GM19455 (cell line): ENCODE data around the gene ZNF133.
"Not testable (repeated sequence)": the region's sequence is repeated elsewhere in the genome, so short reads cannot be mapped to it uniquely, and the experiment has no call there.

Source experiments
- ATAC-seq: cut with Tn5 transposase; IDR thresholded peaks from one replicate; pipeline ENCODE4 v1.9.1; 2021; ENCODE audit not compliant: unreplicated experiment

The ZNF133 gene

DNA sequence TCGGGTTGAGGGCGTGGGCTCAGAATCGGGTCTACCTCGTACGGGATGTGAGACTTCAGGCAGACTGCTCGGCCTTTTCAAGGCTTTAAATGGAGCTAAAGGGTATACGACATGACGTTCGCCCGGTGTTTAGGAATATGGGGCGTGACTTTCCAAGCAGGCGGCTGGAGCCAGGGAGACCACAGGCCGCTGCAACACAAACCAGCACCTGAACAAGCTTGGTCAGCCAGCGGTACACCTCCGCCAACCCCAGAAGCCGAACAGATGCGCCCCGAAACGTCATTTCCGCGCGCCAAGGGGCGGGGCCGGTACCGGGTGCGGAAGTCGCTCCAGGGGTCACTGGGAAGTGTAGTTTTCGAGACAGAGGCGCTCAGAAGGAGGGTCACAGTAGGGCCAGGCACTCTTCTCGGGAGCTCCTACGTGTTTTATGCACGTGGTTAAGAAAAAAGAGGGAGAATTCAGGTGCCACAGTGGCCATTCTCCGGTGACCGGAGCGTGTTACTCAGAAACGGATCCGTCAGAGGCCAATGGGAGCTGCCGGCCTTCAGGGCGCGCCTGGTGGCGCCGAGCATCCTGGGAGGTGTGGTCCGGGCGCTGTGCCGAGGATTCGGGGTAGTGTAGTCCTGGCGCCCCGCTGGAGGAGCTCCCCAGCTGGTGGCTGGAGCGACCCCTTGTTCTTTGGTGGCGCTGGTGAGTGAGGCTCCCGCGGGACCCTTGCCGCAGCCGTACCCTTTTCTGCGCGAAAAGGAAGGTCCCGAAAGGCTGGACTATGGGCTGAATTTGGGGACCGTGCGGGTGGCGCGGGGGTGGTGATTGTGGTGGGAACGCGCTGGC, at the start of gene ZNF133:
Gene ZNF133 (plus strand): TSS at position 613 of the 834 bp plus-strand sequence. CDS start 17,160 bp downstream, outside the sequence.
- ATAC-seq: peak; percentile 98

DNA sequence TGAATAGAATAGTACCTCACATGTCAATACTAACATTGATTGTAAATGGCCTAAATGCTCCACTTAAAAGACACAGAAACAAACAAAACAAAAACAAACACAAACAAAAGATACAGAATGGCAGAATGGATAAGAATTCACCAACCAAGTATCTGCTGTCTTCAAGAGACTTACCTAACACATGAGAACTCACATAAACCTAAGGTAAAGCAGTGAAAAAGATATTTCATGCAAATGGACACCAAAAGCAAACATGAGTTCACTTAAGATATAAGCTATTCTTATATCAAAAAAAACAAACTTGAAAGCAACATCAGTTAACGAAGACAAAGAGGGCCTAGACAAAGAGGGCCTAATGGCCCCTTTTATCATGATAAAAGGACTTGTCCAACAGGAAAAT, 47.3 kb upstream of the ZNF133 start:
- no peak for ATAC-seq

GRCh38 chr20:18243802-18244201, 44.5 kb upstream of the ZNF133 start:
- ATAC-seq: no peak

- not testable (repeated sequence) for ATAC-seq
Observed at GRCh38 chr20:18248545-18248944, 39.8 kb upstream of the ZNF133 start.

DNA sequence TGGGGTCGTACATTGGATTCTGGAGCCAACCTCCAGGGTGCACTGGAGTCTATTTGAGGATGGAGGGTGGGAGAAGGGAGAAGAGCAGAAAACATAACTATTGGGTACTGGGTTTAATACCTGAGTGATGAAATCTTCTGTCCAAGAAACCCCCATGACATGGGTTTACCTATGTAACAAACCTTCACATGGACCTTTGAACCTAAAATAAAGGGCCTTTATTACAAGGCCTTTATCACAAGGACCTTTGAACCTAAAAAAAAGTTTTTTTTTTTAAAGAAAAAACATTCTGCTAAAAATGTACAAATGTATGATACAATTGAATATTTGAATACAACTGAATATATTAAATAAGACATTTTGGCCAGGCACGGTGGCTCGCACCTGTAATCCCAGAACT, 38.1 kb upstream of the ZNF133 start:
- no peak for ATAC-seq

- ATAC-seq: no peak
Observed at GRCh38 chr20:18252597-18253451, 35.5 kb upstream of the ZNF133 start.

- ATAC-seq: no peak
Observed at GRCh38 chr20:18254615-18255014, 33.7 kb upstream of the ZNF133 start.

DNA sequence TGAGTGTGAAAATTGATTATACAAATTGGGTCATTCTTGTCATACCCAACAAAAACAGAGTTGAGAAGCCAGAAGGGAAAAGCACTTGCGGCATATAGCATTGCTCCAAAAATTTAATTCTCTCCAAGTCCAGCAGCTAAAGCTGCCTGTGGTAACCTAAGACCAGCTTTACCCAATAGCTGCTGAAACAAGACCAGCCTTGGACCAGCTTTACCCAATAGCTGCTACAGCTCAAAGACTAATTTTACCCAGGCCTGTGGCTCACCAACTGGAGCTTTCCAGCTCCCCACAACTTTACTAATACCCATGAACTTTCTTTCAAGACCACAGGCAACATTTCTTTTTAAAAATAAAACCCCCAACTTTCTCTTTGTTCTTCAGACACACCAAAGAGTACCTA, 32.8 kb upstream of the ZNF133 start:
- no peak for ATAC-seq

DNA sequence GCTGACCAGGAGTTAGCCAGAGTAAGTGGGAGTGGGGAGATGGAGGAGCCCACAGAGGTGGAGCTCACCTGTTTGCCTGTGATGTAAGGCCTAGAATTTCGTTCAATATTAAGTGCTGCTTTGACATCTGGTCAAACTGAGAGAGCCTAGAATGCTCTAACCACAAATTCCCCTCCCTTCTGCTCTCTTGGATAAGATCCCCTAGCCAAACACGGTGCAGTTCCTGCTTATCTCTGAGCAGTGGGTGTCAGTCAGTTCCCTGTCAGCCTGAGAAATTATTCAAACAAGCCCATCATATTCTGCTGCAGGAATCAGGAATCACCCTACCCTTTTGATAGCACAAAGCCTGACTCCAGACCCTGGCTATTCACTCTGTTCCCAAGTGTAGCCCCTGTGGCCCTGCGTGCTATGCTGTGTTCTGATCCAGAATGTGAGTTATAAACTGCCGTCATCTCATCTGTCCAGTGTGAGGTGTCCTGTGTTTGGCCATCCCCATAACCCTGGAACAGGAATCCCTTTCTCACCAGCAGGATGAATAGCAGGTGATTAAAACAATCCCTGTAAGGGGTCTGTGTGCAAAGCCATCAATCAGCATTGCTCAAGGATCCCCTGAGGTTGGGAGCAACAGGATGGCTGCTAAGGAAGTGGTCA, 31.8 kb upstream of the ZNF133 start:
- no peak for ATAC-seq

- ATAC-seq: no peak
Observed at GRCh38 chr20:18258126-18258860, 30.0 kb upstream of the ZNF133 start.

- no peak for ATAC-seq
Observed at GRCh38 chr20:18259730-18260129, 28.6 kb upstream of the ZNF133 start.

DNA sequence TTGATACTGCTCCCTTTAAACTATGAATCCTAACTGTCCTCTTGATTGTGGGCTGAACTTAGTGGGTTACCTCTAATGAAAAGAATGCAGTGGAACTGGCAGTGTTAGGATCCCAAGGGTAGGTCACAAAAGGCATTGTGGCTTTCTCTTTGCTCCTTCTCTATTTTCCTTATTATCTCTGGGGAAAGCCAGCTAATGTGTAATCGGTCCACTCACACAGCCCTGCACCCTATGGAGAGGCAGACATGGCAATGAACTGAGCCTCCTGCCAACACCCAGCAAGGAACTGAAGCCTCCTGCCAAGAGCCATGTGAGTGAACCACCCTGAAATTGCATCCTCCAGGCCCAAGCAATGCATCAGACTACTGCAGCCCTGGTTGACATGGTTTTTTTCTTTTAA, 24.6 kb upstream of the ZNF133 start:
- no peak for ATAC-seq

- no peak for ATAC-seq
Observed at GRCh38 chr20:18265441-18265840, 22.9 kb upstream of the ZNF133 start.

- no peak for ATAC-seq
Observed at GRCh38 chr20:18266282-18266681, 22.0 kb upstream of the ZNF133 start.

DNA sequence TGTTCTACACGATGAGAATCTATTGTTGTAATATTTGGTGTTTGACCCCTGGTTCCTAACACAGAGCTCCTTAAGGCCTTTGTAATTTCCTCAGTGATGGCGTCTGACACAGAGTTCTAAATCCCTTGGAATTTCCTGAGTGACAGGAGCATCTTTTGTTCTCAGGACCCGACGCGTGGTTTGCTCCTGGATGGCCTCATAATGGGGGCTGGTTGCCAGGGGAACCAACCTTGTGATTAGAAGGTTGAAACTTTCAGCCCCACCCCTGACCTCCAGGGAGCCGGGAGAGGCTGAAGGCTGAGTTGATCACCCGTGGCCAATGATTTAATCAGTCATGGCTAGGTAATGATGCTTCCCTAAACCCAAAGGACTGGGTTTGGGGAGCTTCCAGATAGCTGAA, 20.5 kb upstream of the ZNF133 start:
- no peak for ATAC-seq

GRCh38 chr20:18271160-18271559, 17.2 kb upstream of the ZNF133 start:
- no peak for ATAC-seq

DNA sequence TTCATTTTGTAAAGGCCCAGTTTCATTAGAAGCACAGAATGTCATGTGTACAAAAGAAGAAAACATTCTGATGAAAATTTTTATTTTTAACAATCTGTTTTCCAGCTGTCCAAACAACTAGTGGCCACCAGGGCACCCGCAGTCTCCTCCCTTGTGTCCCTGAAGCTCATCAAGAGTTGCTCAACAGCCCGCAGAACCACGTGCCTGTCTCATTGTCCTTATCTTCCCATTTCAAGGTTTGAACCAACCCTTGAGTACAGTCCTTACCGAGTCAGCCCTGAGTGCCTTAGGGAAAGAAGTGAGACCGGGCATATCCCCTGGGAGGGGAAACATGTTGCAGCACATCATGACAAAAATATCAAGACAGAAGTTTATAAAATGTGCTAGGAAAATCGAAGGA, 15.9 kb upstream of the ZNF133 start:
- ATAC-seq: no peak

GRCh38 chr20:18273738-18274137, 14.6 kb upstream of the ZNF133 start:
- ATAC-seq: no peak

- ATAC-seq: not testable (repeated sequence)
Observed at GRCh38 chr20:18275960-18276359, 12.4 kb upstream of the ZNF133 start.

GRCh38 chr20:18276821-18277220, 11.5 kb upstream of the ZNF133 start:
- ATAC-seq: no peak

DNA sequence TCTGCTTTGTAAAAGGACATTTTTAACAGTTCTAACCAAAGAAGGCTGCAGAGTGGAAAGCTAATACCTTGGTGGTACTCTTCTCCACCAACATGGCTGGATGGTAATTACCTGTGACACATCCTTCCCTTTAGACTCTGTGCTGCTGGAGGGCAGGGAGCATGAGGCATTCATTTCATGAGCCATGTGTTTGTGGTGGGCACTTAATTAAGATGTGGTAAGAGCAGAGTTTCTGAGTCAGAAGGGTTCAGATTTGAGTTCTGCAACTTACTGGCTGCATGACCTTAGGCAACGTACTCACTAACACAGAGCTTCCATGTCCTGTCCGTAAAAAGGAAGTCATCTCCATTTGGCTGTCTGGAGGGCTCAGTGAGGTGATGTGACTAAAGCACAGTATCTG, 9.1 kb upstream of the ZNF133 start:
- ATAC-seq: no peak
